GM18508 (cell line): ENCODE results near the gene SUPT16H.
"Not testable (repeated sequence)": the region's sequence is repeated elsewhere in the genome, so short reads cannot be mapped to it uniquely, and the experiment has no call there.

Source experiments
- ATAC-seq: cut with Tn5 transposase; IDR thresholded peaks from one replicate; pipeline ENCODE4 v1.9.1; 2021; ENCODE audit warnings: moderate number of reproducible peaks; ENCODE audit not compliant: insufficient read depth, unreplicated experiment

SUPT16H gene

GRCh38 chr14:21307637-21308036 is 76.2 kb downstream of the SUPT16H start:
- ATAC-seq, result no peak

GRCh38 chr14:21302836-21303140 is 81.0 kb downstream of the SUPT16H start:
- not testable (repeated sequence) for ATAC-seq

GRCh38 chr14:21302013-21302835 is 81.6 kb downstream of the SUPT16H start:
- no peak for ATAC-seq
